ENCODE data around the gene GATA1. TPM values are rescaled to one million over a fixed set of nuclear protein-coding genes. Genes with fewer than 3 reads are reported as not detected.
A peak's percentile ranks its signal among the peaks of the same experiment; 100 is the strongest.

GATA1 gene
- total and polyA plus RNA-seq, 2 experiments from 2014 or later = not detected

GRCh38 chrX:48834383-48834709 is 48.0 kb downstream of the GATA1 start:
- TF ChIP-seq CTCF (IDR thresholded peaks at IDR 0.05; ENCODE audit: poor library complexity) (no peak), EZH2 (IDR thresholded peaks at IDR 0.05; ENCODE audit: borderline replicate concordance) (no peak), EZH2phosphoT487 (IDR thresholded peaks at IDR 0.05; ENCODE audit: low read depth, severe bottlenecking, unreplicated experiment) (no peak)
- Histone ChIP-seq H3K9me2 (replicated peaks; ENCODE audit: insufficient read depth) (no peaks in the 10 kb centered on the region), H3K4me3 (no peak overlapping the region), H3K9me3 (ENCODE audit: low read depth) (no peaks in the 10 kb centered on the region), H3K27ac (no peak overlapping the region), H3K27me3 (peaks cover 31% of the 10 kb centered on the region), H3K4me1 (ENCODE audit: insufficient read depth) (no peaks in the 10 kb centered on the region), H3K4me2 (peak overlapping the region; percentile 82), H2AFZ (no peak overlapping the region), H3K36me3 (replicated peaks; ENCODE audit: insufficient read depth, low read depth) (no peaks in the 10 kb centered on the region), H3K79me2 (no peaks in the 10 kb centered on the region), H4K20me1 (ENCODE audit: insufficient read depth, poor library complexity, severe bottlenecking) (no peaks in the 10 kb centered on the region)
- no peak for DNase-seq (ENCODE audit: low spot score)
- 51% methylated on average over 7 of the region's 7 CpGs for WGBS (ENCODE audit: low lambda C conversion rate, missing lambda C conversion rate)

GRCh38 chrX:48835524-48836329 is 49.3 kb downstream of the GATA1 start, which contains the start of gene PCSK1N:
Gene PCSK1N (minus strand): TSS chrX:48835610. CDS start chrX:48835532, 78 bp downstream.
- TF ChIP-seq EZH2phosphoT487 (IDR thresholded peaks at IDR 0.05; ENCODE audit: low read depth, severe bottlenecking, unreplicated experiment) (no peak), EZH2 (IDR thresholded peaks at IDR 0.05; ENCODE audit: borderline replicate concordance) (no peak), CTCF (IDR thresholded peaks at IDR 0.05; ENCODE audit: poor library complexity) (no peak)
- Histone ChIP-seq H3K79me2 (no peaks in the 10 kb centered on the region), H3K9me2 (replicated peaks; ENCODE audit: insufficient read depth) (no peaks in the 10 kb centered on the region), H3K27ac (no peak within 1 kb of the TSS), H2AFZ (no peak within 1 kb of the TSS), H3K4me2 (peak within 1 kb of the TSS; percentile 82), H3K9me3 (ENCODE audit: low read depth) (no peaks in the 10 kb centered on the region), H3K27me3 (peaks cover 31% of the 10 kb centered on the region), H3K36me3 (replicated peaks; ENCODE audit: insufficient read depth, low read depth) (no peaks in the 10 kb centered on the region), H3K4me3 (no peak within 1 kb of the TSS), H3K4me1 (ENCODE audit: insufficient read depth) (no peaks in the 10 kb centered on the region), H4K20me1 (ENCODE audit: insufficient read depth, poor library complexity, severe bottlenecking) (no peaks in the 10 kb centered on the region)
- 64% methylated on average over 18 of the region's 35 CpGs for WGBS (ENCODE audit: low lambda C conversion rate, missing lambda C conversion rate)
- DNase-seq (ENCODE audit: low spot score) = peak; percentile 62

- DNase-seq (ENCODE audit: low spot score) = no peak
- TF ChIP-seq EZH2phosphoT487 (IDR thresholded peaks at IDR 0.05; ENCODE audit: low read depth, severe bottlenecking, unreplicated experiment) = no peak
- TF ChIP-seq CTCF (IDR thresholded peaks at IDR 0.05; ENCODE audit: poor library complexity) = no peak
- TF ChIP-seq EZH2 (IDR thresholded peaks at IDR 0.05; ENCODE audit: borderline replicate concordance) = no peak
- Histone ChIP-seq H3K9me3 (ENCODE audit: low read depth) (no peaks in the 10 kb centered on the region), H3K9me2 (replicated peaks; ENCODE audit: insufficient read depth) (no peaks in the 10 kb centered on the region), H3K79me2 (no peaks in the 10 kb centered on the region), H3K27me3 (no peaks in the 10 kb centered on the region), H3K4me1 (ENCODE audit: insufficient read depth) (no peaks in the 10 kb centered on the region), H3K4me3 (no peak overlapping the region), H3K27ac (no peak overlapping the region), H3K4me2 (no peak overlapping the region), H4K20me1 (ENCODE audit: insufficient read depth, poor library complexity, severe bottlenecking) (no peaks in the 10 kb centered on the region), H2AFZ (no peak overlapping the region), H3K36me3 (replicated peaks; ENCODE audit: insufficient read depth, low read depth) (no peaks in the 10 kb centered on the region)
- 79% methylated on average over 10 of the region's 10 CpGs for WGBS (ENCODE audit: low lambda C conversion rate, missing lambda C conversion rate)
Measured at GRCh38 chrX:48839686-48840085, 53.3 kb downstream of the GATA1 start.

Small RNAs within 50 kb of the gene (small RNA-seq; reads per million reads assigned to genes)
- gene RNU6-29P = not detected

Other genes with a start within 250 kb of the GATA1 start
- 3.0 and 4.5 TPM in 2 replicates for gene TBC1D25, start 246.9 kb upstream of the GATA1 start, total RNA-seq
- gene TBC1D25, start 246.9 kb upstream of the GATA1 start, polyA plus RNA-seq = 11.0 and 11.2 TPM in 2 replicates
- 98.6 and 135 TPM in 2 replicates for gene RBM3, start 212.1 kb upstream of the GATA1 start, total RNA-seq
- gene RBM3, start 212.1 kb upstream of the GATA1 start, polyA plus RNA-seq = 64.8 and 102 TPM in 2 replicates
- gene WDR13, start 189.1 kb upstream of the GATA1 start, total RNA-seq = 76.9 and 117 TPM in 2 replicates
- gene WDR13, start 189.1 kb upstream of the GATA1 start, polyA plus RNA-seq = 158 and 167 TPM in 2 replicates
- 0.32 TPM in 1 of 2 replicates, not detected in the other for gene WAS, start 102.8 kb upstream of the GATA1 start, total RNA-seq
- 0.73 and 2.4 TPM in 2 replicates for gene WAS, start 102.8 kb upstream of the GATA1 start, polyA plus RNA-seq
- 2.9 and 3.1 TPM in 2 replicates for gene SUV39H1, start 89.9 kb upstream of the GATA1 start, total RNA-seq
- 5.3 and 9.1 TPM in 2 replicates for gene SUV39H1, start 89.9 kb upstream of the GATA1 start, polyA plus RNA-seq
- 2.4 TPM in 1 of 2 replicates, not detected in the other for gene GLOD5, start 24.8 kb upstream of the GATA1 start, total RNA-seq
- not detected in 2 replicates for gene GLOD5, start 24.8 kb upstream of the GATA1 start, polyA plus RNA-seq
- 66.5 and 68.9 TPM in 2 replicates for gene HDAC6, start 15.5 kb downstream of the GATA1 start, total RNA-seq
- 96.3 and 115 TPM in 2 replicates for gene HDAC6, start 15.5 kb downstream of the GATA1 start, polyA plus RNA-seq
- gene ERAS, start 39.9 kb downstream of the GATA1 start, total RNA-seq = 0.47 TPM in 1 of 2 replicates, not detected in the other
- gene ERAS, start 39.9 kb downstream of the GATA1 start, polyA plus RNA-seq = 0.65 TPM in 1 of 2 replicates, not detected in the other
- 39.0 and 45.8 TPM in 2 replicates for gene PCSK1N, start 49.0 kb downstream of the GATA1 start, total RNA-seq
- 97.0 and 97.7 TPM in 2 replicates for gene PCSK1N, start 49.0 kb downstream of the GATA1 start, polyA plus RNA-seq
- gene TIMM17B, start 111.2 kb downstream of the GATA1 start, total RNA-seq = 42.5 and 56.7 TPM in 2 replicates
- gene TIMM17B, start 111.2 kb downstream of the GATA1 start, polyA plus RNA-seq = 113 and 132 TPM in 2 replicates
- 33.8 and 35.3 TPM in 2 replicates for gene PQBP1, start 111.3 kb downstream of the GATA1 start, total RNA-seq
- gene PQBP1, start 111.3 kb downstream of the GATA1 start, polyA plus RNA-seq = 82.9 and 87.6 TPM in 2 replicates
- gene SLC35A2, start 125.1 kb downstream of the GATA1 start, total RNA-seq = 40.8 and 49.5 TPM in 2 replicates
- 82.4 and 95.9 TPM in 2 replicates for gene SLC35A2, start 125.1 kb downstream of the GATA1 start, polyA plus RNA-seq
- gene PIM2, start 132.4 kb downstream of the GATA1 start, total RNA-seq = 7.0 and 11.5 TPM in 2 replicates
- 16.8 and 17.2 TPM in 2 replicates for gene PIM2, start 132.4 kb downstream of the GATA1 start, polyA plus RNA-seq
- gene OTUD5, start 171.0 kb downstream of the GATA1 start, total RNA-seq = 27.7 and 32.5 TPM in 2 replicates
- gene OTUD5, start 171.0 kb downstream of the GATA1 start, polyA plus RNA-seq = 49.9 and 51.2 TPM in 2 replicates
- gene KCND1, start 185.3 kb downstream of the GATA1 start, total RNA-seq = 0.64 and 0.87 TPM in 2 replicates
- 2.0 and 3.2 TPM in 2 replicates for gene KCND1, start 185.3 kb downstream of the GATA1 start, polyA plus RNA-seq
- gene GRIPAP1, start 215.7 kb downstream of the GATA1 start, total RNA-seq = 17.8 and 20.2 TPM in 2 replicates
- 30.6 and 31.4 TPM in 2 replicates for gene GRIPAP1, start 215.7 kb downstream of the GATA1 start, polyA plus RNA-seq

Data from hepatocyte (in vitro differentiated cells).